Transverse colon (tissue), 4 donors: ENCODE data around the gene CXCL17.

Experiments used
- CTCF ChIP-seq, 5 experiments: fragments of 200-600 bp in 3 of 5; fragments of 450-650 bp in 2 of 5; sonication (generic) in 3 of 5; IDR thresholded peaks; 1 replicate in 2 of 5; 2 replicates in 3 of 5; pipeline ENCODE4 v1.5.1; 2016 to 2017; ENCODE audit warnings: antibody characterized with exemption in 5 of 5, inconsistent platforms in 3 of 5, mild to moderate bottlenecking in 2 of 5, moderate library complexity in 1 of 5
- POLR2AphosphoS5 ChIP-seq, 3 donors: sonication (generic); formaldehyde crosslinking; IDR thresholded peaks; one replicate each; pipeline ENCODE4 v1.6.1; 2016; ENCODE audit warnings: antibody characterized with exemption in 3 of 3

- TF ChIP-seq POLR2AphosphoS5 (IDR thresholded peaks at IDR 0.05): no peak
- no peak for TF ChIP-seq CTCF (IDR thresholded peaks at IDR 0.05)
These were observed 45.0 kb upstream of the CXCL17 start for GRCh38 chr19:42487798-42488178.
